NCI-H2029 (cell line): ENCODE measurements around the gene NPAS3.

Experiments
- DNase-seq: peaks from one replicate; lab custom pipeline; 2025; lab: John Stamatoyannopoulos, UW

The NPAS3 gene

GRCh38 chr14:33560718-33561431 is 622.2 kb downstream of the NPAS3 start:
- no peak for DNase-seq

GRCh38 chr14:33561488-33562175 is 623.0 kb downstream of the NPAS3 start:
- peak; percentile 42 for DNase-seq

- DNase-seq: no peak
Measured at GRCh38 chr14:33563191-33563900, 624.7 kb downstream of the NPAS3 start.

- no peak for DNase-seq
Measured at GRCh38 chr14:33563901-33564197, 625.2 kb downstream of the NPAS3 start.

GRCh38 chr14:33564774-33565630 is 626.3 kb downstream of the NPAS3 start:
- peak; percentile 96 for DNase-seq

- DNase-seq: no peak
Measured at GRCh38 chr14:33566082-33566481, 627.4 kb downstream of the NPAS3 start.

- peak; percentile 96 for DNase-seq
Measured at GRCh38 chr14:33567023-33567728, 628.5 kb downstream of the NPAS3 start.

- DNase-seq: no peak
Measured at GRCh38 chr14:33567731-33568130, 629.1 kb downstream of the NPAS3 start.

GRCh38 chr14:33568935-33569579 is 630.4 kb downstream of the NPAS3 start:
- no peak for DNase-seq

GRCh38 chr14:33569821-33570687 is 631.4 kb downstream of the NPAS3 start:
- DNase-seq: no peak

GRCh38 chr14:33570694-33571310 is 632.1 kb downstream of the NPAS3 start:
- DNase-seq: no peak

GRCh38 chr14:33573301-33573880 is 634.7 kb downstream of the NPAS3 start:
- DNase-seq: no peak

- no peak for DNase-seq
Measured at GRCh38 chr14:33576014-33576413, 637.3 kb downstream of the NPAS3 start.

- DNase-seq: no peak
Measured at GRCh38 chr14:33578461-33579216, 640.0 kb downstream of the NPAS3 start.

- DNase-seq: no peak
Measured at GRCh38 chr14:33580231-33580749, 641.6 kb downstream of the NPAS3 start.

- DNase-seq: no peak
Measured at GRCh38 chr14:33580841-33581240, 642.2 kb downstream of the NPAS3 start.

GRCh38 chr14:33584697-33585096 is 646.0 kb downstream of the NPAS3 start:
- DNase-seq: no peak

GRCh38 chr14:33586806-33587205 is 648.1 kb downstream of the NPAS3 start:
- no peak for DNase-seq
